DND-41 (cell line): ENCODE measurements around the gene ANAPC13.

Experiments
- CTCF ChIP-seq: IDR thresholded peaks from 2 replicates; pipeline ENCODE4 v1.5.1; 2012; ENCODE audit warnings: borderline replicate concordance, low read length, moderate library complexity, mild to moderate bottlenecking; ENCODE audit not compliant: poor library complexity, severe bottlenecking; ENCODE audit errors: extremely low read depth
- EZH2 ChIP-seq: IDR thresholded peaks from 3 replicates; pipeline ENCODE4 v1.6.1; 2012; ENCODE audit warnings: borderline replicate concordance, low read depth, mild to moderate bottlenecking, moderate library complexity, low read length, inconsistent platforms; ENCODE audit not compliant: severe bottlenecking

DNA sequence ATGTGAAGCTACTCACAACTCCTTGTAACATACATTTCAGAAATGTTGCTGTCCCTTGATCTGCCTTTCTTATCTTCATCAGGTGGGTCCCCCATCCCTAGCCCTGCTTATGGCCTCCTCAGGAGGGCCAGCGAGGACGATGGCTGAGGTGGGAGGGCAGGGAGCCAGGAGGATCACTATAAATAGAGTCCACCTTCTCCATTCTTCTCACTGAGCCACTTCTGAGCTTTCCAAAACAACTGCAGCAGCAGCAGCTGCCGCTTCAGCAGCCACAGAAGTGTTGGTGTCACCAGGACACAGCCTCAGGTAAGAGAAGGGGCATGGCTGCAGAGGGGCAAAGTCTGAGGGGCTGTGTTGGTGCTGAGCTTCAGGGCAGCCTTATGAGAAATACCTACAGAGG, 53.5 kb downstream of the ANAPC13 start:
- TF ChIP-seq CTCF (no peak), EZH2 (no peak)
